Activated CD4-positive, alpha-beta T cell treated with anti-CD3 and anti-CD28 coated beads for 24 hours (primary cell): ENCODE measurements around the gene CBY1.
"Not testable (repeated sequence)": the region's sequence is repeated elsewhere in the genome, so short reads cannot be mapped to it uniquely, and the experiment has no call there.

Experiments
- DNase-seq, 2 donors: peaks; one replicate each; pipeline ENCODE4 v3.0.0-alpha.2; 2020; ENCODE audit warnings: low read depth in 2 of 2

CBY1 gene

GRCh38 chr22:38656256-38657044 is at the start of gene CBY1, which contains the start of gene FAM227A:
Gene CBY1 (plus strand): TSS chr22:38656638. CDS start chr22:38668055, 11,417 bp downstream.
Gene FAM227A (minus strand): TSS chr22:38656392. CDS start chr22:38650168, 6,224 bp downstream.
- peak; percentile 67 to 76 for DNase-seq

- no peak for DNase-seq
These were observed 48.8 kb upstream of the CBY1 start for GRCh38 chr22:38607680-38608079.

GRCh38 chr22:38608992-38609750 is 47.3 kb upstream of the CBY1 start:
- no peak for DNase-seq

GRCh38 chr22:38610234-38610633 is 46.2 kb upstream of the CBY1 start:
- DNase-seq: no peak

- DNase-seq: no peak
These were observed 44.9 kb upstream of the CBY1 start for GRCh38 chr22:38611559-38611958.

- DNase-seq: no peak
These were observed 44.0 kb upstream of the CBY1 start for GRCh38 chr22:38612217-38613006.

GRCh38 chr22:38613588-38613987 is 42.9 kb upstream of the CBY1 start:
- no peak for DNase-seq

- no peak for DNase-seq
These were observed 41.9 kb upstream of the CBY1 start for GRCh38 chr22:38614332-38615063.

GRCh38 chr22:38615064-38615405 is 41.4 kb upstream of the CBY1 start:
- not testable (repeated sequence) for DNase-seq

GRCh38 chr22:38618258-38618657 is 38.2 kb upstream of the CBY1 start:
- no peak for DNase-seq

- DNase-seq: no peak
These were observed 37.8 kb upstream of the CBY1 start for GRCh38 chr22:38618682-38619081.

- no peak for DNase-seq
These were observed 33.1 kb upstream of the CBY1 start for GRCh38 chr22:38623351-38623750.

- no peak for DNase-seq
These were observed 28.0 kb upstream of the CBY1 start for GRCh38 chr22:38628444-38628843.

GRCh38 chr22:38629108-38629507 is 27.3 kb upstream of the CBY1 start:
- DNase-seq: no peak

GRCh38 chr22:38631724-38632123 is 24.7 kb upstream of the CBY1 start:
- no peak for DNase-seq

- DNase-seq: no peak
These were observed 23.9 kb upstream of the CBY1 start for GRCh38 chr22:38632528-38632927.

GRCh38 chr22:38638216-38638615 is 18.2 kb upstream of the CBY1 start:
- no peak for DNase-seq

- DNase-seq: no peak
These were observed 17.7 kb upstream of the CBY1 start for GRCh38 chr22:38638728-38639127.

- no peak for DNase-seq
These were observed 14.9 kb upstream of the CBY1 start for GRCh38 chr22:38641476-38642040.

- DNase-seq: not testable (repeated sequence)
These were observed 12.2 kb upstream of the CBY1 start for GRCh38 chr22:38644245-38644644.

- no peak for DNase-seq
These were observed 11.0 kb upstream of the CBY1 start for GRCh38 chr22:38645430-38645829.
